NCI-H345 (cell line): Measurements from ENCODE around the gene MED6.

ENCODE experiments used
- DNase-seq: peaks from one replicate; lab custom pipeline; 2025; lab: John Stamatoyannopoulos, UW

Gene MED6, protein sequence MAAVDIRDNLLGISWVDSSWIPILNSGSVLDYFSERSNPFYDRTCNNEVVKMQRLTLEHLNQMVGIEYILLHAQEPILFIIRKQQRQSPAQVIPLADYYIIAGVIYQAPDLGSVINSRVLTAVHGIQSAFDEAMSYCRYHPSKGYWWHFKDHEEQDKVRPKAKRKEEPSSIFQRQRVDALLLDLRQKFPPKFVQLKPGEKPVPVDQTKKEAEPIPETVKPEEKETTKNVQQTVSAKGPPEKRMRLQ

GRCh38 chr14:70600382-70601157 lies at the start of gene MED6:
MED6 (minus strand) TSS chr14:70600655; CDS start chr14:70600637, 18 bp downstream.
- DNase-seq = peak; percentile 96

GRCh38 chr14:70649803-70650202 lies 49.3 kb upstream of the MED6 start:
- DNase-seq = no peak

GRCh38 chr14:70648346-70648745 lies 47.9 kb upstream of the MED6 start:
- DNase-seq = no peak

DNA sequence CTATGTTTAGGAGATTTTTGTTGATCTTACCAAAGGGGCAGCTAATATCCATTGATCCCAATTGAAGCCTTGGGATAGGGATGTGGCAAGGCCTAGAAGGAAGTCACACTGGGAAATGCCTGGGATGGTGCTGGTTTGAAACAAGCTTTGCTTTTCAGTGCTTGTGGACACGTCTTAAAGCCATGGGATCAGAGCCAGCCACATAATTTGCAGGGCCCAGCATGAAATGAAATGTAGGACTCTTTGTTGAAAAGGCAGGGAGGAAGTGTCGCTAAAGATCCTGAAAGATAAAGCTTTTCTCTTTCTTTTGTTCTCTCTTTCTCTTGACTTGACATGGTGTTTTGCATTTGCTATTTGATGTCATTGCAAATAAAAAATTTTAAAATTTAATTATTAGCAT lies 46.2 kb upstream of the MED6 start:
- DNase-seq = no peak

GRCh38 chr14:70645892-70646291 lies 45.4 kb upstream of the MED6 start:
- DNase-seq = no peak

DNA sequence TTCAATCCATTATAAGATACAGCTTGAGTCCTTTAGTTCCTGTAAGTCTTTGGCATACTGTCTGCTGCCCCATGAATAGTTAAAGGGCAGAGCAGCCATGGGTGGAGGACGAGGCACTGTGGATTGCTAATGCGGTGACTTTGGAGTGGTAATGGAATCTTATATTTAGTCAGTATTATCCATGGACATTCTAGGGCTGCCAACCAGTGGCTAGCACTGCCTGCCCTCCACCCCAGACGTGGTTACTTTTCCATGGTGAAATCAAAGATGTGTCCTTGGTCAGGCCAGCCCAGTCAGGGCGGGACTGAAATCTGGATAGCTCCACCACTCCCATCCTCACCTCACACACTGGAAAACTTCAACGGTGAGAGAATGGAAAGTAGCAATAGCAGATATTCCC lies 43.5 kb upstream of the MED6 start:
- no peak for DNase-seq

DNA sequence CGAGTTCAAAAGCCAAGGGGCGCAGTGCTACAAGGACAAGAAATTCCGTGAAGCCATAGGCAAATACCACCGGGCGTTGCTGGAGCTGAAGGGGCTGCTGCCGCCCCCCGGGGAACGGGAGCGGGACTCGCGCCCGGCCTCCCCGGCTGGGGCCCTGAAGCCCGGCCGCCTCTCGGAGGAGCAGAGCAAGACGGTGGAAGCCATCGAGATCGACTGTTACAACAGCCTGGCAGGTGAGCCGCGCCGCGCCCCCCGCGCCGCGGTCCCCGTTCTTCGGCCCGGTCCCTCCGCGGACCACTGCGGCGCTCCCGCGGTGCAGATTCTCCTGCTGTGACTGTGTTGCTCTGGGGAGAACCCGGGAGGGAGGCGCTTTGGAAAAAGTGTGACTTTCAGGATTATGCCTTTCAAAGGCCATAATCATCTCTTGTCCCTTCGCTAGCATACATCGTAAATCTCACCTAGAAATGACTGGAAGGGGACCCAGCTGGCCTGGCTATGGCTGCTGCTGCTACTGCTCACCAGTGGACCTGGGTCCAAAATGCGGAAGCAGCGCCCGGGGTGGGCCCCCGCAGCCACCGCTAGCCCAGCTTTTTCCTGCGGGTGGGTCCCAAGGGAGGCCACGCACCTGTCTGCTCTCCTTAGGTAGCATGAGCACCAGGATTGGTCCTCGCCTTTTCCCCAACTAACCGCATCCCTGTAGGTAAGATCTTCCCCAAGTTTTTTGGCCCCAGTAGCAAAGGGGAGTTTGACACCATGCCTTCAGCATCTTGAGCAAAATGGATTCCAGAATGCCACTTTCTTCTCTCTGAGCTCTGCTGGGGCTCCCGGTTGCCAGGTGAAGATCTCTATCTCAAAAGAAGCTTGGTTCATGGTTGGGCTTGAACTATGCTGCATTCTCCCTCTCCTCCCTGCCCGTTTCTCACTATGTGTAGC lies 42.1 kb upstream of the MED6 start:
- DNase-seq = peak; percentile 46

DNA sequence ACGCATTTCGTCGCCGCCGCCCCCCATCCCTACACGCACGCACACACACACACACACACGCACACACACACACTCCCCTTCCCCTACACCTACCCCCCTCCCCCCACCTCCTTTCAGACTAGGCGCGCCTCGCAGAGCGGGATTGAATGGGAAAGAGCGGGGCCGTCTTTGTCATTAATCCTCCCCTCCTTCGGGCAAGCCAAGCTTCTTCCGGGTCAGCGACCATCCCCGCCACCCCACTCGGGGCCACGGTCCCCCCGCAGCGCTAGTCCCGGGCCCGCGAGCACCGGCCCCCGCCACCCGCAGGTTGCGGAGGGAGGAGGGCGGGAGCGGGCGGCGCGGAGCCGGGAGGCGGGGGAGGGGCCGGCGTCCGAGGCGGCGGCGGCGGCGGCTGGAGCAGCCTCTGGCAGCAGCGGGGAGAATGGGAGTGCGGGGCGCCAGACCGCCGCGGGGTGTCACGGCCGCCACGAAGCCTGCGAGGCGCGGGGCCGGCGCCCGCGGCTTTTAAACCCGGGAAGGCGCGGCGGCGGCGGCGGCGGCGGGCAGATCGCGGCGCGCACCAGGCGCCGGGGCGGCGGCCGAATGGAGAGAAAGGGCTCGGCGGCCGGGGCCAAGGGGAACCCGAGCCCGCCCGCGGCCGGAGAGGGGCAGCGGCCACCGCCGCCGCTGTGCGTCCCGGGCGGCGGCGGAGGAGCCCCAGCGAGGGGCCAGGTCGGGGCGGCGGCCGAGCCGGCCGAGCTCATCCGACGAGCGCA lies 41.3 kb upstream of the MED6 start, which contains the start of gene TTC9:
TTC9 (plus strand) TSS at position 369 of the 755 bp plus-strand sequence; CDS start at position 583, 214 bp downstream.
- DNase-seq = peak; percentile 58

DNA sequence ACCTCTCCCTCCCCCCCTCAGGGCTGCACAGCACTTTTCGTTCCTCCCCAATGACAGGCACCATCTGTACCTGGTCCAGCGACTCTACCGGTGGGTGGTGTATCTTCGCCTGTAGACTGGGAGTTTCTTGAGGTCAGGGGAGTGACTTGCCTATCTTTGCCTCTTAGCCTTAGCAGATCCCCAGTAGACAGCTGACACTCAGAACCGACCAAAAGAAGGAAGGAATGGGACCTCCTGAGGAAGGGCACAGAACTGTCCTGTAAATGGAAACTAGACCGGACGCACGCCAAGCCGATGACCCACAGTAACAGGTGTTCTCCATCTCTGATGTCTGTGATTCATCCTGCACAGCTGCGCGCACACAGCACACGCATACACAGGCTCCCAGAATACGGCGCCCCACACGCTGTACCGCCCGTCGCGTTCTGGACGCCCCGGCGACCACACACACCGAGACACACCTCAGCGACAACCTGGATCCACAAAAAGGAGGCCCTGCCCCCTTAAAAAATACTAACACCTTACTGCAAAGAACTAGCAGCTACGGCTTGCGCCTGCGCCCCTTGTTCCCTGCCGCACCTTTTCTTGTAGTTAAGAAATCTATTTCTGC lies 40.6 kb upstream of the MED6 start:
- DNase-seq = peak; percentile 58

DNA sequence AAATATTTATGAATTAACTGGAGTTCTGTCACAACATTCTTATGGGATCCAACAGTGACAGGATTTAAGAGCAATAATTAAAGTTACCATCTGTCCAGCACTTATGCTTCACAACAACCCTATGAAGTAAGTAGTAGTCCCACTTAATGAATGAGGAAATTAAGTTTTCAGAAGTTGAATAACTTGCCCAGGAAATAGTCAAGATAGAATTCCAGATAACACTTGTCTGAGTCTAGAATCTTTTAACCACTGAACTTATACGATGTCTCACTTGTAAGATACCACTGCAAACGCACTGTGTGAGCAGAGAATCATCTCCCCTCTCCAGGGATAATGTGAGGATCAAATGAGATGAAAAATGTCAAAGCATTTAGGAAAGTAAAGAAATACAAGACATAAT lies 38.0 kb upstream of the MED6 start:
- DNase-seq = no peak

DNA sequence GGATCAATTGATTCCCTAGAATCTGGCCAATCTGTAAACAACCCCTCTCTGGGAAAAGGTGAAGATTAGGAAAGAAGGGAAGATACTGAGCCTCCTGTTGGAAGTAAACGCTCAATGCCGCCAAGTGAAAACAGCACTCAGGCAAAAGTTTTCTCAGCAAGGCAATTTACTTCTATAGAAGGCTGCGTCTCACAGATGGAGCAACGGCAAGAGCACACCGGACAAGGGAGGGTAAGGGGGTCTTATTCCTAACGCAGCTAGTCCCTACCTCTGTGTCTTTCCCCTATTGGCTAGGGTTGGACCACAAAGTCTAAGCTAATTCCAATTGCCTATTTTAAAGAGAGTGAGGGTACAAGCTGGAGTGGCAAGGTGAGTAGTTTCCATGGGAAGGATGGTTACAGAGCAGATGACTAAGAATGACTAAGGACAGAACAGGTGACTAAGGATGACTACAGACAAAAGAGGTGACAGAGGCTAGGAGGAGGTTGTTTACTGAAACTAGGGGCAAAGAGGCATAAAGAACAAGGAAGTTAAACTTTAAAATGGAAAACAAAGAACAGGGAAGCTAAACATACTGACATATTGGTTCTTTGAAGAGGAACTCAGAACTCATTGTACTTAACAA lies 35.6 kb upstream of the MED6 start:
- no peak for DNase-seq

DNA sequence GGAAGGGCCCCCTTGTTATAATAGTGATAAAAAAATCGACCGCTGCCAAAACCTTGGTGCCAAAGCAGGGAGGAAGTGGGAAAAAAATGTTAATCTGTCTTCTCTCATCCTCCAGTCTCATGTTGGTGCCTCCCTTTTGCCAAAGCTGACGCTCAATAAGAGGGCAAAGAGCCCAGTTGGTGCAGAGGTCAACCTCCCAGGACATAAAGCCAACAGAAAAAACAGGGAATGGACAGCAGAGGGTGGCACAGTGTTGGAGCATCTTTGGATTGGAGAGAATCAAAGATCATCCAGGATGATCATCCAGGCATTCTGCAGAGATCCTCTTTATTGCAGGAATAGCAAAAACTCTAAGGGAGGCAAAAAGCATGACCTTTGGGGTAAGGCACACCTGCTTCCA lies 31.5 kb upstream of the MED6 start:
- DNase-seq = no peak

- no peak for DNase-seq
These were observed 24.5 kb upstream of the MED6 start for GRCh38 chr14:70624972-70625371.

- DNase-seq = peak; percentile 61
These were observed 21.8 kb upstream of the MED6 start for GRCh38 chr14:70622111-70622712.

GRCh38 chr14:70619708-70620107 lies 19.3 kb upstream of the MED6 start:
- DNase-seq = no peak

DNA sequence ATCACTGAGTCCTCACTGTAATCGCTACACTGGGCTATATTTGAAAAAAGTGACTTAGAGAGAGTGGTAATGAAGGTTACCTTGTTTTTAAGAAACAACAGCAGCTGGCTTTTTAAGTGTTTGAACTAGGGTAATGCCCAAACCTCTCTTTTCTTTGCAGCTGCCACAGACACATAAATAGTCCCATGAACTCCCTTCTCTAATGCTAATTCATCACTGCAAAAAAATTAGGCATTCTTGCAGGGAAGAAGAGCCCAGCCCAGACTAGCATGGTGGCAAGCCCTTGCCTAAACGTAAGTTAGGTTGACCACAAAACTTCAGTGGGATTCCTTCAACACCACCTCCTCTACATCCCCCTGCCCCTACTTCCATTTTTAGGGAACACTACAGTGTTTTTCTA lies 17.9 kb upstream of the MED6 start:
- DNase-seq = no peak

- DNase-seq = no peak
These were observed 16.2 kb upstream of the MED6 start for GRCh38 chr14:70616646-70617045.

GRCh38 chr14:70611216-70611615 lies 10.8 kb upstream of the MED6 start:
- DNase-seq = no peak

GRCh38 chr14:70602254-70602653 lies 1.8 kb upstream of the MED6 start:
- no peak for DNase-seq

GRCh38 chr14:70601162-70601561 lies 707 bp upstream of the MED6 start:
- DNase-seq = no peak
